ENCODE data around the gene PDE2A. TPM values are rescaled to one million over a fixed set of nuclear protein-coding genes. Genes with fewer than 3 reads are reported as not detected.

The PDE2A gene
- polyA plus RNA-seq (ENCODE audit: insufficient read length in 12 of 12): 10 to 100 TPM in 11 of 12 donors, not detected in 1; 10.3 to 28.2 (median 19.0) TPM
- long read RNA-seq, donor 1, partial matches to known transcripts: 0 of 1 reads
- long read RNA-seq, donor 1, other reads (novel, unspliced or antisense): 0 of 1 reads
- long read RNA-seq, donor 2, partial matches to known transcripts: 0 of 1 reads
- long read RNA-seq, donor 2, other reads (novel, unspliced or antisense): 0 of 1 reads
- long read RNA-seq, donor 3: 0 reads
- long read RNA-seq, donor 4: 0 reads
- long read RNA-seq, donor 5: 0 reads
- long read RNA-seq, donor 6, full-length matches to known transcripts: 1 of 1 reads
- long read RNA-seq, donor 6, partial matches to known transcripts: 0 of 1 reads
- long read RNA-seq, donor 6, other reads (novel, unspliced or antisense): 0 of 1 reads
- long read RNA-seq, donor 7, full-length matches to known transcripts: 1 of 1 reads
- long read RNA-seq, donor 7, partial matches to known transcripts: 0 of 1 reads
- long read RNA-seq, donor 7, other reads (novel, unspliced or antisense): 0 of 1 reads
- long read RNA-seq, donor 8, partial matches to known transcripts: 0 of 1 reads
- long read RNA-seq, donor 8, other reads (novel, unspliced or antisense): 0 of 1 reads
- long read RNA-seq, donor 9, partial matches to known transcripts: 0 of 1 reads
- long read RNA-seq, donor 9, other reads (novel, unspliced or antisense): 0 of 1 reads
- long read RNA-seq, donor 10, partial matches to known transcripts: 0 of 2 reads
- long read RNA-seq, donor 10, other reads (novel, unspliced or antisense): 0 of 2 reads
- long read RNA-seq, donor 11: 0 reads

- DNase-seq: no peak
These were observed at the start of gene PDE2A for GRCh38 chr11:72673943-72674828. Gene PDE2A (minus strand): TSS chr11:72674422. CDS start chr11:72674207, 215 bp downstream.

GRCh38 chr11:72723508-72723907 is 49.3 kb upstream of the PDE2A start:
- no peak for DNase-seq

- peak; percentile 92 for DNase-seq
These were observed 48.0 kb upstream of the PDE2A start for GRCh38 chr11:72722050-72722748.

- DNase-seq: no peak
These were observed 47.4 kb upstream of the PDE2A start for GRCh38 chr11:72721689-72722049.

GRCh38 chr11:72721276-72721675 is 47.1 kb upstream of the PDE2A start:
- DNase-seq: no peak

GRCh38 chr11:72720784-72721183 is 46.6 kb upstream of the PDE2A start:
- no peak for DNase-seq

GRCh38 chr11:72720047-72720446 is 45.8 kb upstream of the PDE2A start:
- no peak for DNase-seq

GRCh38 chr11:72719551-72719950 is 45.3 kb upstream of the PDE2A start:
- DNase-seq: no peak

- no peak for DNase-seq
These were observed 44.9 kb upstream of the PDE2A start for GRCh38 chr11:72719144-72719543.

- DNase-seq: no peak
These were observed 43.9 kb upstream of the PDE2A start for GRCh38 chr11:72718101-72718501.

- no peak for DNase-seq
These were observed 42.7 kb upstream of the PDE2A start for GRCh38 chr11:72716788-72717435.

GRCh38 chr11:72716290-72716689 is 42.1 kb upstream of the PDE2A start:
- DNase-seq: peak; percentile 80

- DNase-seq: no peak
These were observed 38.6 kb upstream of the PDE2A start for GRCh38 chr11:72712841-72713240.

GRCh38 chr11:72712168-72712751 is 38.0 kb upstream of the PDE2A start:
- no peak for DNase-seq

- DNase-seq: no peak
These were observed 36.9 kb upstream of the PDE2A start for GRCh38 chr11:72711141-72711540.

GRCh38 chr11:72710278-72710677 is 36.1 kb upstream of the PDE2A start:
- no peak for DNase-seq

- no peak for DNase-seq
These were observed 35.4 kb upstream of the PDE2A start for GRCh38 chr11:72709478-72710238.

GRCh38 chr11:72707032-72707431 is 32.8 kb upstream of the PDE2A start:
- DNase-seq: no peak

- no peak for DNase-seq
These were observed 32.4 kb upstream of the PDE2A start for GRCh38 chr11:72706579-72706978.

Measured in muscle of arm (tissue), 14 donors.